ENCODE measurements around the gene MARK3. TPM values are rescaled to one million over a fixed set of nuclear protein-coding genes. Genes with fewer than 3 reads are reported as not detected.

Gene MARK3
- total RNA-seq, 4 donors from 2014 or later = 61.7 to 115 (median 76.2) TPM

DNA sequence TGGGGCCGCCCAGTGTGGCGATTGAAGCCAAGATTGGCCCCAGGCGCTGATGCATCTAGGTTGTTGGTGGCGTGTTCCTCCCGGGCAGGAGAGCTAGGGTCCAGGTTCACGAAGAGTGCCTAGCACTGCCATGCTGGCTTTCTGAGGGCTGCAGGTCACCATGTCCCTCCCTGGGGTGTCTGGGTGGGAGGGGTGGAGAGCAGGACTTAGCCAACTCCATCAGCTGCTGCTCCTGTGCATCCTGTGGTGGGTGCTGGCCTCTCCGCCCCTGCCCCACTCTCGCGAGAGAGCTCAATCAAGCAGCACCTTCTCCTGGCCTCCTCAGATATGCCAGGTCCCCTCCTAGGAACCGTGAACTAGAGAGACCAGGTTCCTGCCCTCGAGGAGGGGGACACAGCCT lies 145.6 kb downstream of the MARK3 start:
- TF ChIP-seq, protein P1, sequence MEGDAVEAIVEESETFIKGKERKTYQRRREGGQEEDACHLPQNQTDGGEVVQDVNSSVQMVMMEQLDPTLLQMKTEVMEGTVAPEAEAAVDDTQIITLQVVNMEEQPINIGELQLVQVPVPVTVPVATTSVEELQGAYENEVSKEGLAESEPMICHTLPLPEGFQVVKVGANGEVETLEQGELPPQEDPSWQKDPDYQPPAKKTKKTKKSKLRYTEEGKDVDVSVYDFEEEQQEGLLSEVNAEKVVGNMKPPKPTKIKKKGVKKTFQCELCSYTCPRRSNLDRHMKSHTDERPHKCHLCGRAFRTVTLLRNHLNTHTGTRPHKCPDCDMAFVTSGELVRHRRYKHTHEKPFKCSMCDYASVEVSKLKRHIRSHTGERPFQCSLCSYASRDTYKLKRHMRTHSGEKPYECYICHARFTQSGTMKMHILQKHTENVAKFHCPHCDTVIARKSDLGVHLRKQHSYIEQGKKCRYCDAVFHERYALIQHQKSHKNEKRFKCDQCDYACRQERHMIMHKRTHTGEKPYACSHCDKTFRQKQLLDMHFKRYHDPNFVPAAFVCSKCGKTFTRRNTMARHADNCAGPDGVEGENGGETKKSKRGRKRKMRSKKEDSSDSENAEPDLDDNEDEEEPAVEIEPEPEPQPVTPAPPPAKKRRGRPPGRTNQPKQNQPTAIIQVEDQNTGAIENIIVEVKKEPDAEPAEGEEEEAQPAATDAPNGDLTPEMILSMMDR (IDR thresholded peaks at IDR 0.05; ENCODE audit: low read depth) = no peak

DNA sequence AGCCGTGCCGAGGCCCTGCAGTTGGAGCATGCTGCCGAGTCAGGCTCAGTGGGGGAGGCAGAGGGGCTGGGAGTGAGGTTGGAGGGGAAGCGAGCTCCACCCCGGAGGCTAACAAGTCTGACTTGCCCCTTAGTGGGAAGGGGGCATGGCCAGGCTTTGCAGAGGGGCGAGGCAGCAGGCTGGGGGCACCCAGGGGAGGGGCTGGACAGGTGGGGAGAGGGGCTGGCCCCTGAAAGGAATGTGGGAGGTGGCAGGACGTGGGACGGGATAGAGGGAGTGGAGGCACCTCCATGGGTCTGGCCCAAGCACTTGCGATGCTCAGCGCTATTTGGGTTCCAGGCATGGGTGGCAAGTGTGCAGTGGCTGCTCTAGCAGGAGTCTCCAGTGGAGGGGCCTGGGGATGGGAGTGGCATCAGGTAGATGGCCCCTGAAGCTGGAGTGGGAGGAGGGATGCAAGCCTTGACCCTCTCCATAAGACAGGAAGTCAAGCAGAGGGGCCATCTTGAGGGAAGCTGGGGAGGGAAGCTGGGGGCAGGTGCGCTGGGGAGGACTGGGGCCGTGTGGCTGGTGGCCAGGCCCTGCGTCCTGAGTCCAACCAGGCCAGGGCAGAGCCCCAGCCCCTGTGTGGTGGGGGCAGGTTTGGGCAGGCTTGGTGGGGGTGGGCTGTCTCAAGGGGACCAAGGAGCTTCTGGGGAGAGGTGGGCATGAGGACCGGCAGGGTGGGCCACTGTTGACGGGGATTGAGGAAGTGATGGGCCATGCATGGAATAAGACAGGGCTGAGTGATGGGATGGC lies 146.4 kb downstream of the MARK3 start:
- TF ChIP-seq, protein P1 (IDR thresholded peaks at IDR 0.05; ENCODE audit: low read depth) = no peak

DNA sequence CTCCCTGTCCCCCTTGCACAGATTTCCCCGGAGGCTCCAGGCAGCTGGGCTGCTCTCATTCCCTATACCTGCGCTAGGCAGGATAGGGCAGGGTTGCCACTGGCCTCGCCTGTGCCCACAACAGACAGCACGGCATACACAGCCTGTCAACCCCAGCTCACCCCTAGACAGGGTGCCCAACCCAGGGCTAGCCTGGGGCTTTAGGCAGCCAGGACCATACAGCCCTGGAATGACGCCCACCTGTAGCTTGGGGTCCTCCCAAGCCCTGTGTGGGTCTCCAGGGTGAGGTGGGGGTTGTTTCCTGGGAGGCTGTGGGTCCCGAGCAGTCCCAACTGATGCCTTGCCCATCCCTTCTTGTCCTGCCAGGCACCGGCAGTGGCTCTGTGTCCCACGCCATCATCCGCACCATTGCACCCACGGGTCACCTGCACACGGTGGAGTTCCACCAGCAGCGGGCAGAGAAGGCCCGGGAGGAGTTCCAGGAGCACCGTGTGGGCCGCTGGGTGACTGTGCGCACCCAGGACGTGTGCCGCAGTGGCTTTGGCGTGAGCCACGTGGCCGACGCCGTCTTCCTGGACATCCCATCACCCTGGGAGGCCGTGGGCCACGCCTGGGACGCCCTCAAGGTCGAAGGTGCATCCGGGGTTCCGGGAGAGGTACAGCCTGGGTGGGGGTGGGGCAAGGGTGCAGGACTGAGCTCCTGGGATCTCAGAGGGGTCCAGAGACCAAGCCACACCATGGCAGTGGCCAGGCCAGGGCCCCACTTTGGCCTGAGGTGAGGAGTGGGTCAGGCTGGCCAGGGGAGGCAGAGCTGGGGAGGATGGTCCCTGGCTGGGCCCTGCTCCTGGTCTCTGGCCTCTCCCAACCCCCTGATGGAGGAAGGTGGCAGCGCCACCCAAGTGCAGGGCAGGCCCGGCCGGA lies 147.3 kb downstream of the MARK3 start:
- TF ChIP-seq, protein P1 (IDR thresholded peaks at IDR 0.05; ENCODE audit: low read depth) = no peak

DNA sequence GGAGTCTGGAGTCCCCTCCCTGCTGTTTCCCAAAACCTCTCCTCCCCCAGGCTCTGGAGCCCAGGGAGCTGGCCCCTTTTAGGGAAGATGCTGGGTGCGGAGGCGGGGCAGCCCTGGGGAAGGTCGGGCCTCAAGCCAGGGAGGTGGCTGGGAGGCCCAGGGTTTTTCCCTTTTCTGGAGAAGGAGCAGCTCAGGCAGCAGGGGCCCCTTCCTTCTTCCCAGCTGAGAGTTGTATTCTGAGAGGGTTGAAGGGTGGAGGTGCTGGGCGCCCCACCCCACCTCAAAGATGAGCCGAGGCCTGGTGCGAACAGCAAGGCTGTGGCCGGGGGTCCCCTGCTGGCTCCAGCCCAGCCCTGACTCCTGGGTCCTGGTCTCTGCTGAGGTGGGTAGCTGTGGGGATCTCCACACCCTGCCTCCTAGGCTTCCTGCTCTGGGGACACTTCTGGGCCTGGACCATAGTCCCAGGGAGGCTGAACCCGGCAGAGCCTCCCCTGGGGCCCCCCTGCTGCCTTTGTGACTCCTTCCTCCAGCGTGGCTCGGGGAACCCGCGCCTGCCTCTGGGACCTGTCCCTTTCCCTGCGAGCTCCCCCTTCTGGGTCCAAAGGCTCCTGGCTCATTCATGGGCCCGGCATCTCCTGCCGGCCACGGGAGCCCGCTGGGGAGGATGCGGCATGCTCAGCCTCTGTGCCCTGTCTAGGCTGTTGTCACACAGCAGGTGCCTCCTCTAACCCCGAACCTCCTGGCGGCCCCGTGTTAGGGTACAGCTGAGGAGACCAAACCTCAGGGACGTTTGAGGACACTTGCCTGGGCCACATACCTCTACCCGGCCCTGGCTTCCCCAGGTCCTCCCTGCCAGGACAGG lies 148.2 kb downstream of the MARK3 start:
- TF ChIP-seq, protein P1 (IDR thresholded peaks at IDR 0.05; ENCODE audit: low read depth) = no peak

DNA sequence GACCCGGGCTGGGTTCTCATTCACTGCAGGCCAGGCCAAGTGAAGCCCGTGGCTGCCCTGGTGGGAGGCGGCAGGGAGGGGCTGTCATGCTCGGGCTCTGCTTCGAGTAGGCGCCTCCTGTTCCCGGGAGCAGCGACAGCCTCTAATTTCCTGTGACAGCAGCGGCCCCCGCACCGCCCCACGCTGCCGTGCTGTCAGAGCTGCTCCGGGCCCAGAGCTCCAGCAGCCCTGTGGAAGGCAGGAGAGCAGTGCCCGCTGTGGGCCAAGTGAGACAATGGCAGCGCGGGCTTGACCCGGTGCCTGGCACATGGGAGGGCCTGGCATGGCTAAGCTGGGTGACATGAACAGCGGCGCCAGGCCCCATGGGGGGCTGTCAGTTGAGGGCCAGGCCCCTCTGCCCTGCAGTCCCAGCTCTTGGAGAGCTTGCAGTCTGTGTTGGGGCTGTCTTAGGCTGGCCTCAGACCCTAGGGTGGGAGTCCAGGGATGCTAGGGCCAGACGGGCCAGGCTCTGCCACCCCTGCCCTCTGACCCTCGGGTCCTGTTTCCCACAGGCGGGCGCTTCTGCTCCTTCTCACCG lies 148.9 kb downstream of the MARK3 start:
- TF ChIP-seq, protein P1 (IDR thresholded peaks at IDR 0.05; ENCODE audit: low read depth) = no peak

DNA sequence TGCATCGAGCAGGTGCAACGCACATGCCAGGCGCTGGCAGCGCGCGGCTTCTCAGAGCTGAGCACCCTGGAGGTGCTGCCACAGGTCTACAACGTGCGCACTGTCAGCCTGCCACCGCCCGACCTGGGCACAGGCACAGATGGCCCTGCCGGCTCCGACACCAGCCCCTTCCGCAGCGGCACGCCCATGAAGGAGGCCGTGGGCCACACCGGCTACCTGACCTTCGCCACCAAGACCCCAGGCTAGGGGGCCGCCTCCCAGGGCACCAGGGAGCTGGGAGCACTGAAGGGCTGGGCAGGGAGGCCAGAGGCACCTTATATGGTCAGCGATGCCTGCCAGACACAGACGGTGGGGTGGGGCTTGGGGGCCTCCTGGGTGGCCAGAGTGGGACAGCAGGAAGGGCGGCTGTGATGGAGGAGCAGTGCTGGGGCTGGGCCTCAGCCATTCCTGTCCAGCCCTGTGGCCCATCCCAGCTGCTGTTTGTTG lies 149.4 kb downstream of the MARK3 start:
- TF ChIP-seq, protein P1 (IDR thresholded peaks at IDR 0.05; ENCODE audit: low read depth) = no peak
